ENCODE results near the gene ABLIM1. TPM values are rescaled to one million over a fixed set of nuclear protein-coding genes. Genes with fewer than 3 reads are reported as not detected.

The ABLIM1 gene
- total and polyA plus RNA-seq, 4 donors = 20.0 to 135 (median 59.9) TPM

GRCh38 chr10:114541797-114542160, 116.3 kb downstream of the ABLIM1 start:
- Histone ChIP-seq H3K4me1 (ENCODE audit: control insufficient read depth in 5 of 5, insufficient read depth in 5 of 5, low read length in 5 of 5) (peaks cover 0 to 23% (median 9%) of the 10 kb centered on the region in 5 donors), H3K27ac (ENCODE audit: low read depth in 1 of 2, low read length in 1 of 2) (peak overlapping the region; percentile 60 to 92), H3K4me3 (no peak overlapping the region), H3K36me3 (ENCODE audit: control insufficient read depth in 4 of 4, insufficient read depth in 4 of 4, low read length in 4 of 4) (peaks cover 0 to 12% (median 2%) of the 10 kb centered on the region in 4 donors), H3K9ac (ENCODE audit: insufficient read depth in 1 of 2, low read length in 2 of 2) (no peak overlapping the region), H3K27me3 (ENCODE audit: control insufficient read depth in 3 of 3, insufficient read depth in 3 of 3, low read length in 2 of 3) (no peaks in the 10 kb centered on the region), H3K9me3 (ENCODE audit: control insufficient read depth in 4 of 4, insufficient read depth in 3 of 4, low read length in 3 of 4) (no peaks in the 10 kb centered on the region)
- ATAC-seq (ENCODE audit: insufficient read depth, low FRiP score) (peak; percentile 16), DNase-seq (no peak)
- WGBS, 2 donors = 87% methylated on average over 3 of the region's 3 CpGs
- TF ChIP-seq CTCF (IDR thresholded peaks at IDR 0.05; ENCODE audit: control extremely low read depth, extremely low read depth) = no peak

- Histone ChIP-seq H3K4me1 (ENCODE audit: control insufficient read depth in 5 of 5, insufficient read depth in 5 of 5, low read length in 5 of 5) (peaks cover 0 to 23% (median 9%) of the 10 kb centered on the region in 5 donors), H3K36me3 (ENCODE audit: control insufficient read depth in 4 of 4, insufficient read depth in 4 of 4, low read length in 4 of 4) (peaks cover 0 to 12% (median 3%) of the 10 kb centered on the region in 4 donors), H3K4me3 (no peak overlapping the region), H3K9me3 (ENCODE audit: control insufficient read depth in 4 of 4, insufficient read depth in 3 of 4, low read length in 3 of 4) (peaks cover 0 to 2% (median 0%) of the 10 kb centered on the region in 4 donors), H3K27ac (ENCODE audit: low read depth in 1 of 2, low read length in 1 of 2) (peak overlapping the region; percentile 79 to 92), H3K9ac (ENCODE audit: insufficient read depth in 1 of 2, low read length in 2 of 2) (no peak overlapping the region), H3K27me3 (ENCODE audit: control insufficient read depth in 3 of 3, insufficient read depth in 3 of 3, low read length in 2 of 3) (no peaks in the 10 kb centered on the region)
- ATAC-seq (ENCODE audit: insufficient read depth, low FRiP score) (peak; percentile 76), DNase-seq (peak; percentile 66 to 84 (median 83))
- 67 to 71% methylated on average over 14 of the region's 14 CpGs for WGBS, 2 donors
- TF ChIP-seq CTCF (IDR thresholded peaks at IDR 0.05; ENCODE audit: control extremely low read depth, extremely low read depth) = no peak
Measured at GRCh38 chr10:114541081-114541796, 116.8 kb downstream of the ABLIM1 start.

GRCh38 chr10:114540236-114540635, 117.8 kb downstream of the ABLIM1 start:
- H3K27ac ChIP-seq (ENCODE audit: low read depth in 1 of 2, low read length in 1 of 2) = peak overlapping the region in 1 of 2 donors; percentile 84
- no peaks in the 10 kb centered on the region for H3K27me3 ChIP-seq (ENCODE audit: control insufficient read depth in 3 of 3, insufficient read depth in 3 of 3, low read length in 2 of 3)
- no peak overlapping the region for H3K9ac ChIP-seq (ENCODE audit: insufficient read depth in 1 of 2, low read length in 2 of 2)
- WGBS, 2 donors = 72 to 75% methylated on average over 8 of the region's 8 CpGs
- DNase-seq (no peak), ATAC-seq (ENCODE audit: insufficient read depth, low FRiP score) (no peak)
- peaks cover 0 to 23% (median 9%) of the 10 kb centered on the region in 5 donors for H3K4me1 ChIP-seq (ENCODE audit: control insufficient read depth in 5 of 5, insufficient read depth in 5 of 5, low read length in 5 of 5)
- H3K36me3 ChIP-seq (ENCODE audit: control insufficient read depth in 4 of 4, insufficient read depth in 4 of 4, low read length in 4 of 4) = peaks cover 0 to 12% (median 3%) of the 10 kb centered on the region in 4 donors
- H3K4me3 ChIP-seq = no peak overlapping the region
- peaks cover 0 to 2% (median 0%) of the 10 kb centered on the region in 4 donors for H3K9me3 ChIP-seq (ENCODE audit: control insufficient read depth in 4 of 4, insufficient read depth in 3 of 4, low read length in 3 of 4)
- no peak for TF ChIP-seq CTCF (IDR thresholded peaks at IDR 0.05; ENCODE audit: control extremely low read depth, extremely low read depth)
